Measurements from ENCODE around the gene SPTBN1.

The SPTBN1 gene

GRCh38 chr2:54586494-54586893 is 130.4 kb downstream of the SPTBN1 start:
- TF ChIP-seq FOXM1 (IDR thresholded peaks at IDR 0.05; ENCODE audit: borderline replicate concordance) (no peak), FOXK2 (IDR thresholded peaks at IDR 0.05) (no peak), HDGF (IDR thresholded peaks at IDR 0.05; ENCODE audit: borderline replicate concordance) (no peak), L3MBTL2 (conservative IDR thresholded peaks at IDR 0.05) (no peak), ZNF384 (IDR thresholded peaks at IDR 0.05) (no peak), NFRKB (IDR thresholded peaks at IDR 0.05) (no peak), ARNT (IDR thresholded peaks at IDR 0.05) (no peak), FOXA1 (IDR thresholded peaks at IDR 0.05) (no peak), SP1 (IDR thresholded peaks at IDR 0.05) (no peak), BHLHE40 (IDR thresholded peaks at IDR 0.05; ENCODE audit: borderline replicate concordance) (no peak), SUZ12 (IDR thresholded peaks at IDR 0.05) (no peak), CTBP1 (IDR thresholded peaks at IDR 0.05; ENCODE audit: borderline replicate concordance) (no peak), ELF4 (IDR thresholded peaks at IDR 0.05) (no peak), LEF1 (IDR thresholded peaks at IDR 0.05; ENCODE audit: borderline replicate concordance) (no peak), TARDBP (IDR thresholded peaks at IDR 0.05) (no peak), PKNOX1 (IDR thresholded peaks at IDR 0.05) (no peak)
- no peak for DNase-seq (ENCODE audit: extremely low spot score)
- CTCF ChIA-PET = interaction anchor here (0.5 kb wide), 1 partner anchor 39 kb away, joined by 5 read pairs; no protein-coding TSS in a partner anchor
- POLR2A ChIA-PET = no interaction called here

DNA sequence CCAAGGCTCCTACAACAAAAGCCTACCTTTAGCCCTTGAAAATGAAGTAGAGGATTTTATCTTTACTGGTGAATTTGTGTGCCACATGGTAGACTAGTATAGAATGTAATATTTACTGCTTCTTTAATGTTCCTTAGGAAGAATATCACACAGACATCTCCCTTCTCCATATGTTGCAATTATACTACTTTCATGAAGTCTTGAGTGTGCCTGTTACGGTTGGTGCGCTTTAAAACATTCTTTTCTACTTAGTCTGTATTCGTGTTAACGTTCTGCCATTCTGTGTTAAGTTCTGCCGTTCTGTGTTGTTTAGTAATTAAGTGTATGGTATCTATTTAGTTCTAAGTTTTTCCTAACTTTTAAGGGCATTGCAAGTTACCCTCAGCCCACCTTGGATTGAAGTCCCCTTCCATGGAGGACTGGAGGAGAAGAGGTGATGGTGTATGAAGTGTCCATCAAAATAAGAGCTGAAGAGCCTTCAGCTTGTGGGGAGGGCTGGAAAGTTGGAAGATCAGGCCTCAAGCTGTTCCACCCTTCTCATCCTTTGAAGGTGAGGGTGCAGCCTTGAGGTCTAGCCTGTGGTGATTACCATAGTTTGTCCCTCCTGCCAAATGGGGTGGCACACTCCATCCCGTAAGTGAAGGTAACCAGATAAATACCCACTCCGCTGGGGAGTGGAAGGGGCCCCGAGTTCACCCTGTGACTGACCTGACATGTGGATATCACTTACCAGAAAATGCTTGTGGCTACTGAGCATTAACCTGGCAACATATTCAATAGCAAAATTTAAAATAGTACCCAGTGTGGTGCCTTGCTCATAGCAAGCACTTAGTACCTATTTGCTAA is 131.3 kb downstream of the SPTBN1 start:
- DNase-seq (ENCODE audit: extremely low spot score) = no peak
- ChIA-PET CTCF (no interaction called here), POLR2A (no interaction called here)
- TF ChIP-seq ARNT (IDR thresholded peaks at IDR 0.05) = no peak
- TF ChIP-seq FOXM1 (IDR thresholded peaks at IDR 0.05; ENCODE audit: borderline replicate concordance) = no peak
- TF ChIP-seq ELF4 (IDR thresholded peaks at IDR 0.05) = no peak

DNA sequence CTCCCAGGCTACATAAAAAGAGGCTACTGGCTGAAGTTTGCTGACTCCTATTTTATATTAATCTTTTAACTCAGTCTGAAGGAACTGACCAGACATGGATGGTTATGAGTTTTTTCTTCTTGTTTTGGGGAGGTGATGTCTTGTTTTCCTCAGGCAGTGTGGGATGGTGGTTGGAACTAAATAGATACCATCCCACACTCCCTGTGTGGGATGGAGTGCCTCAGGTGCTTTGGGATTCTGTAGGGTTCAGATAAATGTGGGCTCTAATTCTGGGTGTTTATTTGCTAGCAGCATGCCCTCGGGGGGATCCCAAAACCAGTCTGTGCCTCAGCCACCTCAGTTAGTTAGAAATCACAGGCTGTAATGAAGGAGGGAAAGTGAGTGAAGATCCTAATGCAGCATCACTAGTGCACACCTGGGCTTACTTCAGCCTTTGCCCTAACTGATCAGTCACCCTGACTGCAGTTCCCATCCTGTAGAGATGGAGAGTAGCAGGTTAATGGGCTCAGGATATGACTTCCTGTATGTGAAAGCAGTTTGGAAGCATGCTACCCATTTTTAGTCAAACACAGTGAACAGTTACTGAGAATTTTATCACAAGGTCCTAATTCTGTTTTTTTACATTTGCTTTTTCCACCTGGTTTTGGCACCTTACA is 132.2 kb downstream of the SPTBN1 start:
- ChIA-PET CTCF (no interaction called here), POLR2A (no interaction called here)
- TF ChIP-seq HDGF (IDR thresholded peaks at IDR 0.05; ENCODE audit: borderline replicate concordance) = no peak
- TF ChIP-seq L3MBTL2 (conservative IDR thresholded peaks at IDR 0.05) = no peak
- TF ChIP-seq SP1 (IDR thresholded peaks at IDR 0.05) = no peak
- no peak for TF ChIP-seq SUZ12 (IDR thresholded peaks at IDR 0.05)
- TF ChIP-seq NFRKB (IDR thresholded peaks at IDR 0.05) = no peak
- no peak for TF ChIP-seq TARDBP (IDR thresholded peaks at IDR 0.05)
- TF ChIP-seq LEF1 (IDR thresholded peaks at IDR 0.05; ENCODE audit: borderline replicate concordance) = no peak
- TF ChIP-seq ELF4 (IDR thresholded peaks at IDR 0.05) = no peak
- no peak for TF ChIP-seq FOXK2 (IDR thresholded peaks at IDR 0.05)
- no peak for TF ChIP-seq FOXM1 (IDR thresholded peaks at IDR 0.05; ENCODE audit: borderline replicate concordance)
- TF ChIP-seq ARNT (IDR thresholded peaks at IDR 0.05) = no peak
- no peak for TF ChIP-seq ZNF384 (IDR thresholded peaks at IDR 0.05)
- TF ChIP-seq PKNOX1 (IDR thresholded peaks at IDR 0.05) = no peak
- TF ChIP-seq CTBP1 (IDR thresholded peaks at IDR 0.05; ENCODE audit: borderline replicate concordance) = no peak
- TF ChIP-seq BHLHE40 (IDR thresholded peaks at IDR 0.05; ENCODE audit: borderline replicate concordance) = no peak
- no peak for DNase-seq (ENCODE audit: extremely low spot score)

GRCh38 chr2:54589038-54589339 is 132.9 kb downstream of the SPTBN1 start:
- no peak for DNase-seq (ENCODE audit: extremely low spot score)
- CTCF ChIA-PET = no interaction called here
- no peak for TF ChIP-seq FOXA1 (IDR thresholded peaks at IDR 0.05)
- TF ChIP-seq L3MBTL2 (conservative IDR thresholded peaks at IDR 0.05) = no peak
- POLR2A ChIA-PET = no interaction called here

GRCh38 chr2:54589340-54590215 is 133.5 kb downstream of the SPTBN1 start:
- TF ChIP-seq SUZ12 (IDR thresholded peaks at IDR 0.05) (no peak), SP1 (IDR thresholded peaks at IDR 0.05) (no peak), FOXM1 (IDR thresholded peaks at IDR 0.05; ENCODE audit: borderline replicate concordance) (no peak), BHLHE40 (IDR thresholded peaks at IDR 0.05; ENCODE audit: borderline replicate concordance) (no peak), L3MBTL2 (conservative IDR thresholded peaks at IDR 0.05) (no peak), ZNF384 (IDR thresholded peaks at IDR 0.05) (no peak), CTBP1 (IDR thresholded peaks at IDR 0.05; ENCODE audit: borderline replicate concordance) (no peak)
- ChIA-PET POLR2A (no interaction called here), CTCF (no interaction called here)
- no peak for DNase-seq (ENCODE audit: extremely low spot score)

- DNase-seq (ENCODE audit: extremely low spot score) = no peak
- TF ChIP-seq ARNT (IDR thresholded peaks at IDR 0.05) (no peak), BHLHE40 (IDR thresholded peaks at IDR 0.05; ENCODE audit: borderline replicate concordance) (no peak), ELF4 (IDR thresholded peaks at IDR 0.05) (no peak), L3MBTL2 (conservative IDR thresholded peaks at IDR 0.05) (no peak), ZNF384 (IDR thresholded peaks at IDR 0.05) (no peak), HDGF (IDR thresholded peaks at IDR 0.05; ENCODE audit: borderline replicate concordance) (no peak), TARDBP (IDR thresholded peaks at IDR 0.05) (no peak), SP1 (IDR thresholded peaks at IDR 0.05) (no peak)
- ChIA-PET POLR2A (no interaction called here), CTCF (interaction anchor here (1.0 kb wide), 1 partner anchor 23 kb away, joined by 3 read pairs; no protein-coding TSS in a partner anchor)
Measured at GRCh38 chr2:54590216-54591120, 134.3 kb downstream of the SPTBN1 start.

All from HEK293T (cell line).